Mesendoderm (in vitro differentiated cells): ENCODE measurements around the gene QDPR.
A peak's percentile ranks its signal among the peaks of the same experiment; 100 is the strongest.

Experiments
- DNase-seq: peaks from one replicate; pipeline ENCODE4 v3.0.0; 2013
- H2AK5ac ChIP-seq: 2 replicates; pipeline ENCODE4 v1.6.1; 2013; ENCODE audit warnings: low read length, inconsistent platforms
- H2BK120ac ChIP-seq: 2 replicates; pipeline ENCODE4 v1.6.1; 2013; ENCODE audit warnings: low read depth, mild to moderate bottlenecking, low read length, moderate library complexity, mixed read lengths
- H2BK15ac ChIP-seq: replicated peaks from 2 replicates; pipeline ENCODE4 v1.6.1; 2013; ENCODE audit warnings: low read depth, mild to moderate bottlenecking, moderate library complexity
- H2BK5ac ChIP-seq: 2 replicates; pipeline ENCODE4 v1.6.1; 2013; ENCODE audit warnings: low read length, inconsistent platforms
- H3K18ac ChIP-seq: 2 replicates; pipeline ENCODE4 v1.6.1; 2013; ENCODE audit warnings: mild to moderate bottlenecking, low read length, mixed read lengths
- H3K23ac ChIP-seq: one replicate; pipeline ENCODE4 v1.6.1; 2013; ENCODE audit warnings: low read length
- H3K27ac ChIP-seq: 2 replicates; pipeline ENCODE4 v1.5.1; 2013; ENCODE audit warnings: low read depth, mild to moderate bottlenecking, inconsistent platforms, low read length, moderate library complexity
- H3K27me3 ChIP-seq: 2 replicates; pipeline ENCODE4 v1.6.1; 2013; ENCODE audit warnings: low read length, control low read depth, mild to moderate bottlenecking, inconsistent platforms; ENCODE audit not compliant: insufficient read depth, poor library complexity
- H3K36me3 ChIP-seq: 2 replicates; pipeline ENCODE4 v1.6.1; 2013; ENCODE audit warnings: low read length, inconsistent platforms; ENCODE audit not compliant: control insufficient read depth, insufficient read depth
- H3K4ac ChIP-seq: one replicate; pipeline ENCODE4 v1.6.1; 2013; ENCODE audit warnings: low read depth, mild to moderate bottlenecking, low read length, moderate library complexity
- H3K4me1 ChIP-seq: 2 replicates; pipeline ENCODE4 v1.6.1; 2013; ENCODE audit warnings: low read depth, low read length, inconsistent platforms; ENCODE audit not compliant: control insufficient read depth
- H3K4me2 ChIP-seq: 2 replicates; pipeline ENCODE4 v1.6.1; 2013; ENCODE audit warnings: low read length
- H3K4me3 ChIP-seq: 2 replicates; pipeline ENCODE4 v1.5.1; 2013; ENCODE audit warnings: mild to moderate bottlenecking, low read length
- H3K56ac ChIP-seq: one replicate; pipeline ENCODE4 v1.6.1; 2013; ENCODE audit warnings: low read length
- H3K79me1 ChIP-seq: 2 replicates; pipeline ENCODE4 v1.6.1; 2013; ENCODE audit warnings: low read length, inconsistent platforms
- H3K79me2 ChIP-seq: 2 replicates; pipeline ENCODE4 v1.6.1; 2013; ENCODE audit warnings: mild to moderate bottlenecking, low read length; ENCODE audit not compliant: control insufficient read depth, insufficient read depth
- H3K9ac ChIP-seq: 2 replicates; pipeline ENCODE4 v1.6.1; 2013; ENCODE audit warnings: low read length, inconsistent platforms
- H4K5ac ChIP-seq: one replicate; pipeline ENCODE4 v1.6.1; 2013; ENCODE audit warnings: low read length
- H4K8ac ChIP-seq: one replicate; pipeline ENCODE4 v1.6.1; 2013; ENCODE audit warnings: low read depth, mild to moderate bottlenecking, control low read depth, low read length, moderate library complexity
- WGBS: extraction: QIAGEN DNeasy Blood & Tissue Kit; methylation state at CpG from one replicate; pipeline ENCODE4 v1.1.7; 2013; ENCODE audit warnings: low lambda C conversion rate, missing lambda C conversion rate; ENCODE audit not compliant: insufficient coverage; ENCODE audit errors: extremely low coverage; 5-methylcytosine and 5-hydroxymethylcytosine counted together

The QDPR gene

DNA sequence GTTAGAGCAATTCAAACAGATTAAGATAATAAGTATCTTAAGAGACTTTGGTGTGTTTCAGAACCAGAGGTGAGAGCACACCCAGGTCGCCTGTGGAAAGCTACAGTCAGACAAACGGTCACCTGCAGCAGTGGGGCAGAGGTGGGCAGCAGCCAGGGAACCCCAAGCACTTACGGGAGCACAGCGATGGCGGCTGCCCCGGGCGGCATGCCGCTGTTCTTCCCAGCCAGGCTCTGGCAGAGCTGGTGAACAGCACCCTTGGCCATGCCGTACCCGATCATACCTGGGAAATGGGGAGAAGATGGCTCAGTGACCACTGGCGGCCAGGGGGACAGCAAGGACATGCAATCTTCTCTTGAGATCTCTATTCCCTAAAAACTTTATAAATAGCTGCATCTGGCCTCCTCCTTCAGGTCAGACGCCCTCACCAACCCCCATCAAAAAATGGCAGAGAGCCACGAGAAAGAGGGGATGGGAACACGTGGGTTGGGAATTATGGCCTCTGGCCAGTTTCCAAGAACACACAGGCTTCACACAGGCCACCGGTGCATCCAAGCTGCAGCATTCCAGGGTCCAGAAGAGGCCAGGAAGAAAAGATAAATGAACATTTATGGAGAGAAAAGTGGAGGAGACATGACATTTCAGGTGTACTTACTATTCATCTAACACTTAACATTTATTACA, 19.7 kb downstream of the QDPR start:
- Histone ChIP-seq H3K4ac (no peak overlapping the region), H3K36me3 (peaks cover 4% of the 10 kb centered on the region), H3K4me2 (no peak overlapping the region), H3K4me3 (no peak overlapping the region), H2BK5ac (no peak overlapping the region), H4K8ac (no peak overlapping the region), H2BK15ac (no peak overlapping the region), H3K9ac (no peak overlapping the region), H3K56ac (no peak overlapping the region), H3K23ac (no peak overlapping the region), H3K79me2 (no peaks in the 10 kb centered on the region), H2BK120ac (no peak overlapping the region), H3K79me1 (no peaks in the 10 kb centered on the region), H3K18ac (no peak overlapping the region), H3K4me1 (no peaks in the 10 kb centered on the region), H3K27me3 (no peaks in the 10 kb centered on the region), H4K5ac (no peak overlapping the region), H2AK5ac (no peak overlapping the region), H3K27ac (no peak overlapping the region)
- WGBS, result no CpG with 5 or more reads among the region's 15 CpGs
- no peak for DNase-seq

DNA sequence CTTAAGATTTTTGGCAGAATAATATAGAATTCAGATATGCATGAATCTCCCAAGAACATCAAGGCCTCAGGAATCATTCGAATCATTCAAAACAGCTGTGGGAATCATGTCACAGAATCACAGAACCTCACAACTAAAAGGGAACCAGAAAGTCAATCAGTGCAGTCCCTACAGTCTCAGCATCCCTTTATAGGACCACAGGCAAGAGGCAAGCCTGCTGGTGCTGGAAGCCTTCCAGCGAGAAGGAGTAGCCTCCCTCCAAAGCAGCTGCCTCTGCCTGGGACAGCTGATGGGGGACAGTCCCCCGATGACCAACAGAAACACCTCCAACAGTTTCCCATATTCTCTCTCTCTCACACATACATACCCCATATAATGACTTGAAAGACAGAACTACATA, 20.7 kb downstream of the QDPR start:
- H2BK15ac ChIP-seq, result no peak overlapping the region
- DNase-seq, result no peak
- H4K5ac ChIP-seq, result no peak overlapping the region
- no peaks in the 10 kb centered on the region for H3K79me2 ChIP-seq
- H3K23ac ChIP-seq, result no peak overlapping the region
- H3K56ac ChIP-seq, result no peak overlapping the region
- no peak overlapping the region for H3K9ac ChIP-seq
- peaks cover 4% of the 10 kb centered on the region for H3K36me3 ChIP-seq
- no peaks in the 10 kb centered on the region for H3K79me1 ChIP-seq
- H3K27ac ChIP-seq, result no peak overlapping the region
- no peak overlapping the region for H3K4me3 ChIP-seq
- H3K4me1 ChIP-seq, result no peaks in the 10 kb centered on the region
- H3K27me3 ChIP-seq, result no peaks in the 10 kb centered on the region
- no peak overlapping the region for H4K8ac ChIP-seq
- no peak overlapping the region for H2BK5ac ChIP-seq
- WGBS, result no CpG with 5 or more reads among the region's 3 CpGs
- no peak overlapping the region for H3K4ac ChIP-seq
- no peak overlapping the region for H2BK120ac ChIP-seq
- no peak overlapping the region for H2AK5ac ChIP-seq
- H3K4me2 ChIP-seq, result no peak overlapping the region
- no peak overlapping the region for H3K18ac ChIP-seq

DNA sequence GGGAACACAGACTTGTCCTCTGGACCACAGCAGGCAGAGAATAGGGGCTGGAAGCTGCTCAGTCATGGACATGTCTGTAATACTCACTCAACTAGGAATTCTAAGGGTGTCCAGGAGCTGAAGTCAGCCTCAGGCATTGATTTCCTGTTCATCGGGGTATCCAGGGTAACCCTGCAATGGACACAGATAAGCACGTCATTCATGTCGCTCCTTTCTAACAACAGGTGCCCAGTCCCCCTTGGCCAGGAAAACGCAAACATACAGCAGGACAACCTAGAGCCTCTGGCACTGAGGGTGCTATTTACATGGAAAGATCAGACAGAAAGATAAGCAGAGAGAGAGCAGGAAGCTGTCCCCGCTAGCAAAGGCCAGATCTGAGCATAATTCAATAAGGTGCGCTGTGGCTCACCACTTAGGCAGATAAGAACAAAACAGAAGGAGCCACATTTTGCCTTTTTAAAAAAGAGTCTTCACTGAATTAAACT, 21.3 kb downstream of the QDPR start:
- Histone ChIP-seq H3K79me2 (no peaks in the 10 kb centered on the region), H3K36me3 (peaks cover 4% of the 10 kb centered on the region), H3K9ac (no peak overlapping the region), H2AK5ac (no peak overlapping the region), H3K27me3 (no peaks in the 10 kb centered on the region), H4K8ac (no peak overlapping the region), H2BK120ac (no peak overlapping the region), H3K4me2 (no peak overlapping the region), H4K5ac (no peak overlapping the region), H3K27ac (no peak overlapping the region), H3K4me3 (no peak overlapping the region), H3K4ac (no peak overlapping the region), H3K18ac (no peak overlapping the region), H2BK5ac (no peak overlapping the region), H2BK15ac (no peak overlapping the region), H3K79me1 (no peaks in the 10 kb centered on the region), H3K56ac (no peak overlapping the region), H3K4me1 (no peaks in the 10 kb centered on the region), H3K23ac (no peak overlapping the region)
- no CpG with 5 or more reads among the region's 6 CpGs for WGBS
- peak; percentile 4 for DNase-seq

DNA sequence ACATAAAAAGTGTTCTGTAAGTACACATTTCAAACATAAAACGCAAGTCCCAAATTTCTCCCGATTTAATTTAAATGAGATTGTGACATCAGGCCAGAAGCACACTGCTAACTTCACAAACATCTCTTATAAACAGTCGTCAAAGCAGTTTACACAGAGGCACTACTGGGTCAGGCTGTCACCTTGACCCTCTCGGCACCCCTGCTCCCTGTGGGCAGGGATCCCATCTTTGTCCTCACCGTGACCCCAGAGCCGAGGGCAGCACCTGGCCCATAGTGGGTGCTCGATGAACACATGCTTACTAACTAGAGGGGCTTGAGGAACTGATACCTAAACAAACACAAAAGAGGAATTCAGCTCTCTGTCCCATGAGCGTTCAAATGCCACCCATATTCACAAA, 22.2 kb downstream of the QDPR start:
- Histone ChIP-seq H3K27me3 (no peaks in the 10 kb centered on the region), H3K56ac (no peak overlapping the region), H2BK15ac (no peak overlapping the region), H3K36me3 (peaks cover 4% of the 10 kb centered on the region), H3K79me2 (no peaks in the 10 kb centered on the region), H3K23ac (no peak overlapping the region), H3K27ac (no peak overlapping the region), H2BK5ac (no peak overlapping the region), H3K9ac (no peak overlapping the region), H4K8ac (no peak overlapping the region), H3K79me1 (no peaks in the 10 kb centered on the region), H3K4me3 (no peak overlapping the region), H3K4me1 (no peaks in the 10 kb centered on the region), H2BK120ac (no peak overlapping the region), H3K18ac (no peak overlapping the region), H3K4ac (no peak overlapping the region), H3K4me2 (no peak overlapping the region), H4K5ac (no peak overlapping the region), H2AK5ac (no peak overlapping the region)
- DNase-seq, result no peak
- no CpG with 5 or more reads among the region's 8 CpGs for WGBS

DNA sequence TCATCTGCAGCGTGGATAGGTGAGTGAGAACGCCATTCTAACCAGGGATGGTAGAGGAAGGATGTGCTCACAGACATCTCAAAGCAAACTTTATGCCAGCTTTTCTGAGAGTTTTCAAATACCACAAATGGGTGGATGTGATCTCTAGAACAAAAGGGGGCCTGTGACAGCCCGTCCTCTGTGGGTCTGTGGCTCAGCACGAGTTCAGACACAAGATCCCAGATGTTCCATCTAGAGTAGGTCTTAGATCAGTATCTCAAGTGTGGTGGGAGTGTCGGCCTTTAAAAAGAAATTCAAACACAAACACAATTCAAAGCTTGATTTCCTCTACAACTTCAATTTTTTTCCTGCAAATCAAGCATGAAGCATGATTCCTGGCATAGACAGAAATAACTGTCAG, 22.8 kb downstream of the QDPR start:
- H3K9ac ChIP-seq, result no peak overlapping the region
- H3K4ac ChIP-seq, result no peak overlapping the region
- H3K27ac ChIP-seq, result no peak overlapping the region
- H3K4me1 ChIP-seq, result no peaks in the 10 kb centered on the region
- no peak overlapping the region for H2BK120ac ChIP-seq
- no peak overlapping the region for H3K4me3 ChIP-seq
- H3K36me3 ChIP-seq, result peaks cover 4% of the 10 kb centered on the region
- H3K18ac ChIP-seq, result no peak overlapping the region
- no peak for DNase-seq
- no peak overlapping the region for H4K8ac ChIP-seq
- H2BK5ac ChIP-seq, result no peak overlapping the region
- H2BK15ac ChIP-seq, result no peak overlapping the region
- H3K56ac ChIP-seq, result no peak overlapping the region
- H2AK5ac ChIP-seq, result no peak overlapping the region
- H3K79me1 ChIP-seq, result no peaks in the 10 kb centered on the region
- H3K4me2 ChIP-seq, result no peak overlapping the region
- H3K79me2 ChIP-seq, result no peaks in the 10 kb centered on the region
- H4K5ac ChIP-seq, result no peak overlapping the region
- no peaks in the 10 kb centered on the region for H3K27me3 ChIP-seq
- no CpG with 5 or more reads among the region's 5 CpGs for WGBS
- H3K23ac ChIP-seq, result no peak overlapping the region

DNA sequence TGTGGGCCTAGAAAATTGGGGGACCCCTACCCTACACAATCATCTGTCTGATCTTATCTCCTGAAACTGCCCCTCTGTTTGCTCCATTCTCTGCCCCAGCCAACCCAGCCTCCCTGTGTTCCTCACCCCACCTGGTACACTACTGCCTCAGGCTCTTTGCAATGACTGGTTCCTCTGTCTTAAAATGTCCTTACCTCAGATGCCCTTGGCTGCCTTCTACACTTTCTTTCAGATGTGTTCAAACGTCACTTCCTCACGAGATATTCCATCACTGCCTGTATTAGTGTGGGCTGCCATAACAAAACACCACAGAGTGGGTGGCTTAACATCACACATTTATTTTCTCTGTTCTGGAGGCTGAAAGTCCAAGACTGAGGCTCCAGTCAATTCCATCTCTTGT, 29.2 kb downstream of the QDPR start:
- no peak overlapping the region for H3K18ac ChIP-seq
- H3K9ac ChIP-seq, result no peak overlapping the region
- no peaks in the 10 kb centered on the region for H3K36me3 ChIP-seq
- H3K4me2 ChIP-seq, result no peak overlapping the region
- no peak overlapping the region for H2BK120ac ChIP-seq
- no peaks in the 10 kb centered on the region for H3K79me1 ChIP-seq
- no peak overlapping the region for H4K5ac ChIP-seq
- no peak overlapping the region for H3K27ac ChIP-seq
- peaks cover 3% of the 10 kb centered on the region for H3K4me1 ChIP-seq
- no peak for DNase-seq
- no peak overlapping the region for H4K8ac ChIP-seq
- WGBS, result no CpG with 5 or more reads among the region's 2 CpGs
- H3K79me2 ChIP-seq, result no peaks in the 10 kb centered on the region
- no peak overlapping the region for H3K4ac ChIP-seq
- H3K23ac ChIP-seq, result no peak overlapping the region
- H3K4me3 ChIP-seq, result no peak overlapping the region
- H2BK5ac ChIP-seq, result no peak overlapping the region
- H2AK5ac ChIP-seq, result no peak overlapping the region
- no peak overlapping the region for H2BK15ac ChIP-seq
- H3K27me3 ChIP-seq, result no peaks in the 10 kb centered on the region
- no peak overlapping the region for H3K56ac ChIP-seq
